Kidney epithelial cell (primary cell): ENCODE results near the gene MYO5A. TPM values are rescaled to one million over a fixed set of nuclear protein-coding genes. Genes with fewer than 3 reads are reported as not detected.

Source experiments
- DNase-seq: peaks from one replicate; pipeline ENCODE4 v3.0.0-alpha.2; 2010; ENCODE audit warnings: low read depth
- H3K27me3 ChIP-seq: 2 replicates; pipeline ENCODE4 v1.6.0; 2011; ENCODE audit warnings: low read length; ENCODE audit not compliant: control insufficient read depth, insufficient read depth
- H3K36me3 ChIP-seq: 2 replicates; pipeline ENCODE4 v1.5.1; 2011; ENCODE audit warnings: low read length; ENCODE audit not compliant: control insufficient read depth, insufficient read depth
- H3K4me3 ChIP-seq: 2 replicates; pipeline ENCODE4 v1.5.1; 2011; ENCODE audit warnings: low read depth, mild to moderate bottlenecking, control low read depth, low read length
- CTCF ChIP-seq: IDR thresholded peaks from 2 replicates; pipeline ENCODE4 v1.5.1; 2011; ENCODE audit warnings: mild to moderate bottlenecking, moderate library complexity, low read length, control low read depth, inconsistent platforms; ENCODE audit not compliant: insufficient read depth, poor library complexity, severe bottlenecking
- total RNA-seq: library from RNA; depleted of rRNA; stranded (reverse); fragments of >200 nt; gene quantifications from 2 replicates; pipeline ENCODE4 v1.2.3, GENCODE V29; 2015

Gene MYO5A
- total RNA-seq, 1 donor from 2014 or later, result 31.4 TPM

GRCh38 chr15:52480990-52481389 is 47.7 kb downstream of the MYO5A start:
- Histone ChIP-seq H3K4me3 (no peak overlapping the region), H3K36me3 (no peaks in the 10 kb centered on the region), H3K27me3 (no peaks in the 10 kb centered on the region)
- TF ChIP-seq CTCF, result no peak
- no peak for DNase-seq

- Histone ChIP-seq H3K27me3 (no peaks in the 10 kb centered on the region), H3K4me3 (no peak overlapping the region), H3K36me3 (no peaks in the 10 kb centered on the region)
- no peak for DNase-seq
- TF ChIP-seq CTCF, result no peak
Measured at GRCh38 chr15:52466716-52467115, 62.0 kb downstream of the MYO5A start.

GRCh38 chr15:52466134-52466701 is 62.5 kb downstream of the MYO5A start:
- no peaks in the 10 kb centered on the region for H3K27me3 ChIP-seq
- TF ChIP-seq CTCF, result no peak
- no peak for DNase-seq
- no peaks in the 10 kb centered on the region for H3K36me3 ChIP-seq
- no peak overlapping the region for H3K4me3 ChIP-seq

- Histone ChIP-seq H3K4me3 (no peak overlapping the region), H3K27me3 (no peaks in the 10 kb centered on the region), H3K36me3 (no peaks in the 10 kb centered on the region)
- no peak for TF ChIP-seq CTCF
- DNase-seq, result no peak
Measured at GRCh38 chr15:52464478-52464877, 64.2 kb downstream of the MYO5A start.

GRCh38 chr15:52464040-52464439 is 64.6 kb downstream of the MYO5A start:
- no peak for DNase-seq
- Histone ChIP-seq H3K27me3 (no peaks in the 10 kb centered on the region), H3K36me3 (no peaks in the 10 kb centered on the region), H3K4me3 (no peak overlapping the region)
- TF ChIP-seq CTCF, result no peak

- no peak overlapping the region for H3K4me3 ChIP-seq
- no peaks in the 10 kb centered on the region for H3K27me3 ChIP-seq
- no peak for DNase-seq
- TF ChIP-seq CTCF, result peak; percentile 12
- H3K36me3 ChIP-seq, result no peaks in the 10 kb centered on the region
Measured at GRCh38 chr15:52463638-52464037, 65.0 kb downstream of the MYO5A start.
